Astrocyte (in vitro differentiated cells and primary cell): ENCODE results near the gene HAGHL. TPM values are rescaled to one million over a fixed set of nuclear protein-coding genes. Genes with fewer than 3 reads are reported as not detected.
"Not testable (repeated sequence)": the region's sequence is repeated elsewhere in the genome, so short reads cannot be mapped to it uniquely, and the experiment has no call there.

Source experiments
- DNase-seq: peaks from one replicate; pipeline ENCODE4 v3.0.0-alpha.2; 2010; ENCODE audit warnings: low read depth
- FAIRE-seq: peaks from 2 replicates; lab custom pipeline; 2011; peaks lifted over from hg19 to GRCh38; lab: Jason Lieb, UNC
- H2AFZ ChIP-seq: 2 replicates; pipeline ENCODE4 v1.6.0; 2012; ENCODE audit warnings: low read depth, low read length, inconsistent platforms
- H3K27ac ChIP-seq: 2 replicates; pipeline ENCODE4 v1.5.1; 2011; ENCODE audit warnings: low read depth, low read length, inconsistent platforms
- H3K27me3 ChIP-seq: 2 replicates; pipeline ENCODE4 v1.6.0; 2011; ENCODE audit warnings: low read length, inconsistent platforms; ENCODE audit not compliant: insufficient read depth
- H3K36me3 ChIP-seq: 2 replicates; pipeline ENCODE4 v1.5.1; 2011; ENCODE audit warnings: low read length, inconsistent platforms; ENCODE audit not compliant: insufficient read depth
- H3K4me1 ChIP-seq: 2 replicates; pipeline ENCODE4 v1.5.1; 2011; ENCODE audit warnings: low read length, inconsistent platforms; ENCODE audit not compliant: insufficient read depth
- H3K4me2 ChIP-seq: 2 replicates; pipeline ENCODE4 v1.6.0; 2012; ENCODE audit warnings: low read length, inconsistent platforms
- H3K4me3 ChIP-seq: 2 replicates; pipeline ENCODE4 v1.5.1; 2011; ENCODE audit warnings: low read depth, mild to moderate bottlenecking, low read length, inconsistent platforms; ENCODE audit not compliant: insufficient read depth
- H3K79me2 ChIP-seq: 2 replicates; pipeline ENCODE4 v1.6.0; 2012; ENCODE audit warnings: mild to moderate bottlenecking, low read length, inconsistent platforms; ENCODE audit not compliant: insufficient read depth
- H3K9ac ChIP-seq: 2 replicates; pipeline ENCODE4 v1.6.0; 2012; ENCODE audit warnings: mild to moderate bottlenecking, low read length, inconsistent platforms
- H3K9me3 ChIP-seq: 2 replicates; pipeline ENCODE4 v1.5.1; 2012; ENCODE audit warnings: low read depth, mild to moderate bottlenecking, low read length, inconsistent platforms; ENCODE audit not compliant: insufficient read depth
- H4K20me1 ChIP-seq: 2 replicates; pipeline ENCODE4 v1.6.0; 2012; ENCODE audit warnings: low read length, inconsistent platforms; ENCODE audit not compliant: insufficient read depth
- H3K27ac Mint-ChIP-seq: one replicate; pipeline ENCODE4 v1.8.0; 2021; ENCODE audit warnings: mild to moderate bottlenecking, mixed read lengths; ENCODE audit not compliant: unreplicated experiment
- H3K27me3 Mint-ChIP-seq: one replicate; pipeline ENCODE4 v1.8.0; 2021; ENCODE audit warnings: low read depth, mixed read lengths; ENCODE audit not compliant: unreplicated experiment
- H3K36me3 Mint-ChIP-seq: one replicate; pipeline ENCODE4 v1.8.0; 2021; ENCODE audit warnings: low read depth, mixed read lengths; ENCODE audit not compliant: unreplicated experiment
- H3K4me1 Mint-ChIP-seq: one replicate; pipeline ENCODE4 v1.8.0; 2021; ENCODE audit warnings: low read depth, mixed read lengths; ENCODE audit not compliant: unreplicated experiment
- H3K4me3 Mint-ChIP-seq: one replicate; pipeline ENCODE4 v1.8.0; 2021; ENCODE audit warnings: mild to moderate bottlenecking, moderate library complexity, mixed read lengths; ENCODE audit not compliant: unreplicated experiment
- H3K9me3 Mint-ChIP-seq: one replicate; pipeline ENCODE4 v1.8.0; 2021; ENCODE audit warnings: mild to moderate bottlenecking, mixed read lengths; ENCODE audit not compliant: unreplicated experiment
- EZH2 ChIP-seq: IDR thresholded peaks from 2 replicates; pipeline ENCODE4 v1.6.1; 2012; ENCODE audit warnings: mild to moderate bottlenecking, low read length, inconsistent platforms; ENCODE audit not compliant: insufficient read depth
- total RNA-seq: library from RNA; stranded (reverse); gene quantifications from 2 replicates; pipeline ENCODE4 v1.2.1, GENCODE V29; 2021
- TF ChIP-seq, protein P1 (sequence below): IDR thresholded peaks from 2 replicates; pipeline ENCODE4 v1.5.1; 2011; ENCODE audit warnings: low read depth, mild to moderate bottlenecking, inconsistent platforms, low read length, moderate library complexity; ENCODE audit not compliant: insufficient read depth

Gene HAGHL
- total RNA-seq, 1 donor from 2014 or later: 15.5 TPM

- Histone ChIP-seq H4K20me1 (no peaks in the 10 kb centered on the region), H3K27me3 (peaks cover 2% of the 10 kb centered on the region), H3K9me3 (no peaks in the 10 kb centered on the region), H3K4me3 (no peak overlapping the region), H3K36me3 (no peaks in the 10 kb centered on the region), H2AFZ (no peak overlapping the region), H3K4me2 (peak overlapping the region; percentile 22), H3K79me2 (no peaks in the 10 kb centered on the region), H3K4me1 (peaks cover 8% of the 10 kb centered on the region), H3K9ac (no peak overlapping the region), H3K27ac (no peak overlapping the region)
- H3K9me3 Mint-ChIP-seq: peaks cover 2% of the 10 kb centered on the region
- TF ChIP-seq, protein P1, sequence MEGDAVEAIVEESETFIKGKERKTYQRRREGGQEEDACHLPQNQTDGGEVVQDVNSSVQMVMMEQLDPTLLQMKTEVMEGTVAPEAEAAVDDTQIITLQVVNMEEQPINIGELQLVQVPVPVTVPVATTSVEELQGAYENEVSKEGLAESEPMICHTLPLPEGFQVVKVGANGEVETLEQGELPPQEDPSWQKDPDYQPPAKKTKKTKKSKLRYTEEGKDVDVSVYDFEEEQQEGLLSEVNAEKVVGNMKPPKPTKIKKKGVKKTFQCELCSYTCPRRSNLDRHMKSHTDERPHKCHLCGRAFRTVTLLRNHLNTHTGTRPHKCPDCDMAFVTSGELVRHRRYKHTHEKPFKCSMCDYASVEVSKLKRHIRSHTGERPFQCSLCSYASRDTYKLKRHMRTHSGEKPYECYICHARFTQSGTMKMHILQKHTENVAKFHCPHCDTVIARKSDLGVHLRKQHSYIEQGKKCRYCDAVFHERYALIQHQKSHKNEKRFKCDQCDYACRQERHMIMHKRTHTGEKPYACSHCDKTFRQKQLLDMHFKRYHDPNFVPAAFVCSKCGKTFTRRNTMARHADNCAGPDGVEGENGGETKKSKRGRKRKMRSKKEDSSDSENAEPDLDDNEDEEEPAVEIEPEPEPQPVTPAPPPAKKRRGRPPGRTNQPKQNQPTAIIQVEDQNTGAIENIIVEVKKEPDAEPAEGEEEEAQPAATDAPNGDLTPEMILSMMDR: no peak
- TF ChIP-seq EZH2: no peak
- peaks cover 5% of the 10 kb centered on the region for H3K4me1 Mint-ChIP-seq
- H3K27ac Mint-ChIP-seq: no peak overlapping the region
- H3K27me3 Mint-ChIP-seq: peaks cover 12% of the 10 kb centered on the region
- no peak overlapping the region for H3K4me3 Mint-ChIP-seq
- DNase-seq (no peak), FAIRE-seq (no peak)
- H3K36me3 Mint-ChIP-seq: no peaks in the 10 kb centered on the region
Observed at GRCh38 chr16:751152-752006, 24.5 kb downstream of the HAGHL start.

DNA sequence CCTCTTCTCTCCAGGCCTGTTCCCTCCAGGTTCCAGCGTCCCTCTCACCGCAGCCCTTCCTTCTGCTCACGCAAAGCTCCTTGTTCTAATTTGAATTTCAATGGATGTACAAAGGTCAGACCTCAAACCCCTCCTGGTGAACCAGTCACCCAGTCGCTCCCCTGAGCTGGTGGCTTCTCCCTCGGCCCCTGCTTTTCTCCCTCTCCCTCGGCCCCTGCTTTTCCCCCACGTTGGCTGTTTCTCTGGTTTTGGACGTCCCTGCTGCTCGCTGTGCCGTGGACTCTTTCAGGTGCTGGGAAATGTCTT lies 25.1 kb downstream of the HAGHL start:
- no peak for TF ChIP-seq EZH2
- Histone ChIP-seq H3K27me3 (peaks cover 2% of the 10 kb centered on the region), H2AFZ (no peak overlapping the region), H4K20me1 (no peaks in the 10 kb centered on the region), H3K4me3 (no peak overlapping the region), H3K36me3 (no peaks in the 10 kb centered on the region), H3K4me2 (peak overlapping the region; percentile 22), H3K9me3 (no peaks in the 10 kb centered on the region), H3K4me1 (peaks cover 8% of the 10 kb centered on the region), H3K27ac (no peak overlapping the region), H3K9ac (no peak overlapping the region), H3K79me2 (no peaks in the 10 kb centered on the region)
- FAIRE-seq (no peak), DNase-seq (no peak)
- no peaks in the 10 kb centered on the region for H3K36me3 Mint-ChIP-seq
- H3K4me3 Mint-ChIP-seq: peak overlapping the region; percentile 16
- no peak overlapping the region for H3K27ac Mint-ChIP-seq
- H3K4me1 Mint-ChIP-seq: peaks cover 5% of the 10 kb centered on the region
- H3K9me3 Mint-ChIP-seq: peaks cover 5% of the 10 kb centered on the region
- peaks cover 14% of the 10 kb centered on the region for H3K27me3 Mint-ChIP-seq

DNA sequence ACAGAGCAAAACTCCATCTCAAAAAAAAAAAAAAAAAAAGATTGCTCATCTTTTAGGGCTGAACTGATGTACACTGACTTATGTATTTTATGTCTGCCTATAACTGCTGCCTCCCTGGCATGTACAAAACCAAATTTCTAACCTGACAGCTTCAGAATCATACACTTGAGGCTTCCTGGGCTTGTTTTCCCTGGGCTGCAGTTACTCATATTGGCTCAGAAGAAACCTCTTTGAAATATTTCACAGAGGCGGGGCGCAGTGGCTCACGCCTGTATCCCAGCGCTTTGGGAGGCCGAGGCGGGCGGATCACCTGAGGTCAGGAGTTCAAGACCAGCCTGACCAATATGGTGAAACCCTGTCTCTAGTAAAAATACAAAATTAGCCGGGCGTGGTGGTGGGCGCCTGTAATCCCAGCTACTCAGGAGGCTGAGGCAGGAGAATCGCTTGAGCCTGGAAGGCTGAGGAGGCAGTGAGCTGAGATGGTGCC lies 27.3 kb downstream of the HAGHL start:
- not testable (repeated sequence) for H3K9me3 ChIP-seq, H3K9me3 Mint-ChIP-seq, H3K4me3 Mint-ChIP-seq

More for the DNA sequence above, 27.3 kb downstream of the HAGHL start:
- not testable (repeated sequence) for H4K20me1 ChIP-seq, H3K79me2 ChIP-seq, H3K4me3 ChIP-seq, DNase-seq, H3K27me3 ChIP-seq, FAIRE-seq, H3K27ac Mint-ChIP-seq, H3K4me1 Mint-ChIP-seq, H3K9ac ChIP-seq, H3K4me2 ChIP-seq, H3K27ac ChIP-seq, H3K4me1 ChIP-seq, H3K36me3 ChIP-seq, H3K36me3 Mint-ChIP-seq, H2AFZ ChIP-seq
- H3K27me3 Mint-ChIP-seq: peaks cover 14% of the 10 kb centered on the region
